Measurements from ENCODE around the gene GET4. TPM values are rescaled to one million over a fixed set of nuclear protein-coding genes. Genes with fewer than 3 reads are reported as not detected.
"Not testable (repeated sequence)": the region's sequence is repeated elsewhere in the genome, so short reads cannot be mapped to it uniquely, and the experiment has no call there.

GET4 gene
- total RNA-seq, 1 experiment from 2014 or later, result 130 TPM

DNA sequence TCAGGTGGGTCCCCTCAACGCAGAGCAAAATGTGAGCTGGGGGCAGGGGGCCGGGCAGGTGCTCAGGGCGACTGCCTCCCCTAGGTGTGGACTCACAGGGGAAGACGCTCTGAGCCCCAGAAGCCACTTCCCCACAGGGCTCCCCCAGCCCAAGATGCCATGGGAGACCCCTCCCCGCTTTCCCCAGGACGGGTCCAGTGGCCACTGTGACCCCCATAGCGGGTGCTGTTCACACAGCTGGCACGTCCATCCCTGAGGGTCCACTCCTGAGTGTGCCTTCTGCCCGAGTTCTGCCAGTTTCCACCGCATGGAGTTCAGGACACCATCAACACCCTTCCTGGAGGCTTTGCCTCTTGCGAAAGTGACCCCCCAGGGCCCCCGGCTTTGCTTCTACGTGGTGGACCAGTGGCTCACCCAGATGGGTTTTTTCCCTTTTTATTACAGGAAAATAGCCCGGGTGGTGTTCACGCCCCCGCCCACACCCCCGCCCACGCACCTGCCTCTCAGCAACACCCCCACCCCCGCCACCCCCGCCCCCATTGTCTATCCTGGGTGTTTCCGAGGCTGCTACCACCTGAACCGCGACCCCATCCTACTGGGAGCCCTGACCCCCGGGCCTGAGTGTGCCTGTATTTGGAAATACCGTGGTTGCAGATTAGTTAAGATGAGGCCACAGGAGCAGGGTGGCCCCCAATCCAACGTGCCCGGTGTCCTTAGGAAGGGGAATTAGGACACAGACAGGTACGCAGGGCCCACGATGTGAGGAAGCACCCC is 46.2 kb downstream of the GET4 start:
- Histone ChIP-seq H3K27me3 (replicated peaks; ENCODE audit: control insufficient read depth, insufficient read depth, low read length) (no peaks in the 10 kb centered on the region), H3K9me3 (no peaks in the 10 kb centered on the region), H3K36me3 (ENCODE audit: control insufficient read depth, insufficient read depth, low read length) (peaks cover 1% of the 10 kb centered on the region), H3K4me1 (peaks cover 11% of the 10 kb centered on the region; the same call in 1 of the 2 replicates), H3K4me3 (ENCODE audit: low read depth, low read length) (no peak overlapping the region)
- ChIA-PET POLR2A (no interaction called here), CTCF (no interaction called here)
- Mint-ChIP-seq H3K27ac (ENCODE audit: unreplicated experiment) (no peak overlapping the region), H3K9me3 (ENCODE audit: unreplicated experiment) (no peaks in the 10 kb centered on the region), H3K36me3 (ENCODE audit: insufficient read depth, unreplicated experiment) (peaks cover 20% of the 10 kb centered on the region), H3K27me3 (ENCODE audit: insufficient read depth, unreplicated experiment) (no peaks in the 10 kb centered on the region), H3K4me3 (ENCODE audit: unreplicated experiment) (no peak overlapping the region), H3K4me1 (ENCODE audit: low read depth, unreplicated experiment) (peaks cover 14% of the 10 kb centered on the region)
- TF ChIP-seq CTCF (IDR thresholded peaks at IDR 0.05; ENCODE audit: insufficient read depth in 1 of 2, low read depth in 1 of 2, low read length in 1 of 2, severe bottlenecking in 1 of 2, unreplicated experiment in 1 of 2), result no peak
- peak in 1 of 2 experiments; percentile 28 for DNase-seq
- BruUV-seq (replicated peaks), result no TSS peak
- intact Hi-C loops (cut with micrococcal nuclease; ENCODE audit: unreplicated experiment), result no loop called here

- peak in 1 of 2 experiments; percentile 30 for DNase-seq
- Histone ChIP-seq H3K9me3 (no peaks in the 10 kb centered on the region), H3K27me3 (replicated peaks; ENCODE audit: control insufficient read depth, insufficient read depth, low read length) (no peaks in the 10 kb centered on the region), H3K36me3 (ENCODE audit: control insufficient read depth, insufficient read depth, low read length) (peaks cover 1% of the 10 kb centered on the region), H3K4me1 (peaks cover 11% of the 10 kb centered on the region; the same call in 1 of the 2 replicates), H3K4me3 (ENCODE audit: low read depth, low read length) (no peak overlapping the region)
- POLR2A ChIA-PET, result no interaction called here
- no peak for TF ChIP-seq CTCF (IDR thresholded peaks at IDR 0.05; ENCODE audit: insufficient read depth in 1 of 2, low read depth in 1 of 2, low read length in 1 of 2, severe bottlenecking in 1 of 2, unreplicated experiment in 1 of 2)
- intact Hi-C loops (cut with micrococcal nuclease; ENCODE audit: unreplicated experiment), result no loop called here
- H3K27ac Mint-ChIP-seq (ENCODE audit: unreplicated experiment), result no peak overlapping the region
- no TSS peak for BruUV-seq (replicated peaks)
- CTCF ChIA-PET, result no interaction called here
- H3K36me3 Mint-ChIP-seq (ENCODE audit: insufficient read depth, unreplicated experiment), result peaks cover 16% of the 10 kb centered on the region
- H3K4me1 Mint-ChIP-seq (ENCODE audit: low read depth, unreplicated experiment), result peaks cover 14% of the 10 kb centered on the region
- H3K9me3 Mint-ChIP-seq (ENCODE audit: unreplicated experiment), result no peaks in the 10 kb centered on the region
- H3K4me3 Mint-ChIP-seq (ENCODE audit: unreplicated experiment), result no peak overlapping the region
- H3K27me3 Mint-ChIP-seq (ENCODE audit: insufficient read depth, unreplicated experiment), result no peaks in the 10 kb centered on the region
Measured at GRCh38 chr7:923108-924041, 47.0 kb downstream of the GET4 start.

GRCh38 chr7:924042-924441 is 47.7 kb downstream of the GET4 start:
- BruUV-seq (replicated peaks); POLR2A ChIA-PET: not testable (repeated sequence)

More at GRCh38 chr7:924042-924441, 47.7 kb downstream of the GET4 start:
- H3K4me3 Mint-ChIP-seq (ENCODE audit: unreplicated experiment); H3K27me3 Mint-ChIP-seq (ENCODE audit: insufficient read depth, unreplicated experiment); H3K27me3 ChIP-seq (replicated peaks; ENCODE audit: control insufficient read depth, insufficient read depth, low read length); H3K27ac Mint-ChIP-seq (ENCODE audit: unreplicated experiment); intact Hi-C loops (cut with micrococcal nuclease; ENCODE audit: unreplicated experiment); CTCF ChIA-PET; H3K9me3 ChIP-seq; H3K36me3 ChIP-seq (ENCODE audit: control insufficient read depth, insufficient read depth, low read length); H3K9me3 Mint-ChIP-seq (ENCODE audit: unreplicated experiment); H3K4me3 ChIP-seq (ENCODE audit: low read depth, low read length): not testable (repeated sequence)
- peaks cover 11% of the 10 kb centered on the region; the same call in 1 of the 2 replicates for H3K4me1 ChIP-seq
- Mint-ChIP-seq H3K4me1 (ENCODE audit: low read depth, unreplicated experiment) (peaks cover 14% of the 10 kb centered on the region), H3K36me3 (ENCODE audit: insufficient read depth, unreplicated experiment) (peaks cover 16% of the 10 kb centered on the region)
- peak in 1 of 2 experiments; percentile 28 for DNase-seq
